Neural cell (in vitro differentiated cells): Measurements from ENCODE around the gene PAN2. TPM values are rescaled to one million over a fixed set of nuclear protein-coding genes. Genes with fewer than 3 reads are reported as not detected.

Source experiments
- H2AFZ ChIP-seq: fragments of 200-600, 300-800 bp; sonication (generic), shearing (Covaris generic); 2 replicates; pipeline ENCODE4 v1.6.0; 2014; ENCODE audit warnings: low read depth, mild to moderate bottlenecking, antibody characterized with exemption, low read length, moderate library complexity
- H3F3A ChIP-seq: fragments of 200-600 bp; shearing (Covaris generic); 2 replicates; pipeline ENCODE4 v1.6.1; 2016; ENCODE audit warnings: mild to moderate bottlenecking, moderate library complexity, mixed read lengths, antibody characterized with exemption, low read length; ENCODE audit not compliant: insufficient read depth, poor library complexity, severe bottlenecking
- H3K27ac ChIP-seq: fragments of 200-600, 300-800 bp; sonication (generic), shearing (Covaris generic); 2 replicates; pipeline ENCODE4 v1.5.1; 2014; ENCODE audit warnings: mild to moderate bottlenecking, low read length, moderate library complexity
- H3K27me3 ChIP-seq: fragments of 300-800, 200-600 bp; sonication (generic), shearing (Covaris generic); 2 replicates; pipeline ENCODE4 v1.6.0; 2014; ENCODE audit warnings: mild to moderate bottlenecking, low read depth, low read length, moderate library complexity; ENCODE audit not compliant: insufficient read depth
- H3K36me3 ChIP-seq: fragments of 300-800, 200-600 bp; sonication (generic), shearing (Covaris generic); 2 replicates; pipeline ENCODE4 v1.5.1; 2014; ENCODE audit warnings: mild to moderate bottlenecking, antibody characterized with exemption, low read length, moderate library complexity; ENCODE audit not compliant: insufficient read depth
- H3K4me2 ChIP-seq: fragments of 300-800, 200-600 bp; sonication (generic), shearing (Covaris generic); 2 replicates; pipeline ENCODE4 v1.6.0; 2014; ENCODE audit warnings: mild to moderate bottlenecking, low read length
- H3K4me3 ChIP-seq: fragments of 300-800, 200-600 bp; sonication (generic), shearing (Covaris generic); 2 replicates; pipeline ENCODE4 v1.5.1; 2014; ENCODE audit warnings: mild to moderate bottlenecking, low read length, moderate library complexity
- H3K79me2 ChIP-seq: fragments of 200-600 bp; shearing (Covaris generic); replicated peaks from 2 replicates; pipeline ENCODE4 v1.6.0; 2014; ENCODE audit warnings: mild to moderate bottlenecking, low read length, moderate library complexity; ENCODE audit not compliant: insufficient read depth
- H3K9ac ChIP-seq: fragments of 300-800, 200-600 bp; sonication (generic), shearing (Covaris generic); 2 replicates; pipeline ENCODE4 v1.6.1; 2016; ENCODE audit warnings: mild to moderate bottlenecking, low read length, mixed read lengths
- H3K9me2 ChIP-seq: fragments of 200-600 bp; shearing (Covaris generic); 2 replicates; pipeline ENCODE4 v1.6.1; 2016; ENCODE audit warnings: mild to moderate bottlenecking, low read length, mixed read lengths; ENCODE audit not compliant: insufficient read depth
- H3K9me3 ChIP-seq: fragments of 200-600, 300-800 bp; sonication (generic), shearing (Covaris generic); 2 replicates; pipeline ENCODE4 v1.6.1; 2016; ENCODE audit warnings: mild to moderate bottlenecking, mixed run types, low read length, moderate library complexity, mixed read lengths
- H4K20me1 ChIP-seq: fragments of 200-600 bp; shearing (Covaris generic); 2 replicates; pipeline ENCODE4 v1.6.1; 2016; ENCODE audit warnings: mild to moderate bottlenecking, mixed run types; ENCODE audit not compliant: insufficient read depth
- EP300 ChIP-seq: fragments of 450-650 bp; conservative IDR thresholded peaks from 2 replicates; pipeline ENCODE4 v1.6.1; 2014; ENCODE audit warnings: antibody characterized with exemption, mild to moderate bottlenecking, moderate library complexity; ENCODE audit not compliant: poor library complexity, severe bottlenecking
- EZH2 ChIP-seq: fragments of 200-600, 300-800 bp; shearing (Covaris generic), sonication (generic); IDR thresholded peaks from 2 replicates; pipeline ENCODE4 v1.6.1; 2014; ENCODE audit warnings: antibody characterized with exemption, low read length, borderline replicate concordance, mild to moderate bottlenecking; ENCODE audit not compliant: insufficient read depth, poor library complexity, severe bottlenecking
- MXI1 ChIP-seq: fragments of 450-650 bp; conservative IDR thresholded peaks from 2 replicates; pipeline ENCODE4 v1.6.1; 2014; ENCODE audit warnings: antibody characterized with exemption, mild to moderate bottlenecking; ENCODE audit not compliant: poor library complexity, severe bottlenecking
- POLR2AphosphoS5 ChIP-seq: IDR thresholded peaks from 2 replicates; pipeline ENCODE4 v1.6.1; 2012
- RAD21 ChIP-seq: fragments of 450-650 bp; conservative IDR thresholded peaks from 2 replicates; pipeline ENCODE4 v1.6.1; 2014; ENCODE audit warnings: antibody characterized with exemption, mild to moderate bottlenecking, moderate library complexity
- SMC3 ChIP-seq: fragments of 450-650 bp; conservative IDR thresholded peaks from 2 replicates; pipeline ENCODE4 v1.6.1; 2014; ENCODE audit warnings: antibody characterized with exemption, mild to moderate bottlenecking, moderate library complexity; ENCODE audit not compliant: poor library complexity
- TAF1 ChIP-seq: IDR thresholded peaks from 2 replicates; pipeline ENCODE4 v1.6.1; 2012; ENCODE audit warnings: low read depth
- polyA plus RNA-seq: library from polyadenylated mRNA; depleted of rRNA; stranded (reverse); fragments of >200 nt; gene quantifications from 2 replicates; pipeline ENCODE4 v1.2.3, GENCODE V29; 2014
- TF ChIP-seq, protein P1 (sequence below): fragments of 450-650 bp; IDR thresholded peaks from 2 replicates; pipeline ENCODE4 v1.5.1; 2014; ENCODE audit warnings: antibody characterized with exemption, mild to moderate bottlenecking, moderate library complexity; ENCODE audit not compliant: poor library complexity, severe bottlenecking
- TF ChIP-seq, protein P2 (sequence below): IDR thresholded peaks from 2 replicates; pipeline ENCODE4 v1.6.1; 2012; ENCODE audit warnings: borderline replicate concordance

The PAN2 gene
- polyA plus RNA-seq, 1 donor from 2014 or later: 63.0 TPM

DNA sequence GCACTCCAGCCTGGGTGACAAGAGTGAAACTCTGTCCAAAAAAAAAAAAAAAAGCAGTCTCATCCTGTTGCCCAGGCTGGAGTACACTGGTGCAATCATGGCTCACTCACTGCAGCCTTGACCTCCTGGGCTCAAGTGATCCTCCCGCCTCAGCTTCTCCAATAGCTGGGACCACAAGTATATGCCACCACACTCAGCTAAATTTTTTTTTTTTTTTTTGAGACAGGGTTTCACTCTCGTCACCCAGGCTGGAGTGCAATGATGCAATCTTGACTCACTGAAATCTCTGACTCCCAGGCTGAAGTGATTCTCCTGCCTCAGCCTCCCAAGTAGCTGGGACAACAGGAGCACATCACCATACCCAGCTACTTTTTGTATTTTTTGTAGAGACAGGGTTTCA is 12.8 kb downstream of the PAN2 start:
- Histone ChIP-seq H3K27me3 (no peaks in the 10 kb centered on the region), H2AFZ (no peak overlapping the region), H4K20me1 (no peaks in the 10 kb centered on the region), H3K27ac (no peak overlapping the region), H3K9me2 (no peaks in the 10 kb centered on the region), H3K4me3 (no peak overlapping the region), H3K4me2 (no peak overlapping the region), H3F3A (no peaks in the 10 kb centered on the region), H3K9me3 (no peaks in the 10 kb centered on the region), H3K79me2 (no peaks in the 10 kb centered on the region), H3K9ac (no peak overlapping the region), H3K36me3 (no peaks in the 10 kb centered on the region)
- TF ChIP-seq, protein P1, sequence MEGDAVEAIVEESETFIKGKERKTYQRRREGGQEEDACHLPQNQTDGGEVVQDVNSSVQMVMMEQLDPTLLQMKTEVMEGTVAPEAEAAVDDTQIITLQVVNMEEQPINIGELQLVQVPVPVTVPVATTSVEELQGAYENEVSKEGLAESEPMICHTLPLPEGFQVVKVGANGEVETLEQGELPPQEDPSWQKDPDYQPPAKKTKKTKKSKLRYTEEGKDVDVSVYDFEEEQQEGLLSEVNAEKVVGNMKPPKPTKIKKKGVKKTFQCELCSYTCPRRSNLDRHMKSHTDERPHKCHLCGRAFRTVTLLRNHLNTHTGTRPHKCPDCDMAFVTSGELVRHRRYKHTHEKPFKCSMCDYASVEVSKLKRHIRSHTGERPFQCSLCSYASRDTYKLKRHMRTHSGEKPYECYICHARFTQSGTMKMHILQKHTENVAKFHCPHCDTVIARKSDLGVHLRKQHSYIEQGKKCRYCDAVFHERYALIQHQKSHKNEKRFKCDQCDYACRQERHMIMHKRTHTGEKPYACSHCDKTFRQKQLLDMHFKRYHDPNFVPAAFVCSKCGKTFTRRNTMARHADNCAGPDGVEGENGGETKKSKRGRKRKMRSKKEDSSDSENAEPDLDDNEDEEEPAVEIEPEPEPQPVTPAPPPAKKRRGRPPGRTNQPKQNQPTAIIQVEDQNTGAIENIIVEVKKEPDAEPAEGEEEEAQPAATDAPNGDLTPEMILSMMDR: no peak
- no peak for TF ChIP-seq TAF1
- no peak for TF ChIP-seq EP300
- TF ChIP-seq, protein P2, sequence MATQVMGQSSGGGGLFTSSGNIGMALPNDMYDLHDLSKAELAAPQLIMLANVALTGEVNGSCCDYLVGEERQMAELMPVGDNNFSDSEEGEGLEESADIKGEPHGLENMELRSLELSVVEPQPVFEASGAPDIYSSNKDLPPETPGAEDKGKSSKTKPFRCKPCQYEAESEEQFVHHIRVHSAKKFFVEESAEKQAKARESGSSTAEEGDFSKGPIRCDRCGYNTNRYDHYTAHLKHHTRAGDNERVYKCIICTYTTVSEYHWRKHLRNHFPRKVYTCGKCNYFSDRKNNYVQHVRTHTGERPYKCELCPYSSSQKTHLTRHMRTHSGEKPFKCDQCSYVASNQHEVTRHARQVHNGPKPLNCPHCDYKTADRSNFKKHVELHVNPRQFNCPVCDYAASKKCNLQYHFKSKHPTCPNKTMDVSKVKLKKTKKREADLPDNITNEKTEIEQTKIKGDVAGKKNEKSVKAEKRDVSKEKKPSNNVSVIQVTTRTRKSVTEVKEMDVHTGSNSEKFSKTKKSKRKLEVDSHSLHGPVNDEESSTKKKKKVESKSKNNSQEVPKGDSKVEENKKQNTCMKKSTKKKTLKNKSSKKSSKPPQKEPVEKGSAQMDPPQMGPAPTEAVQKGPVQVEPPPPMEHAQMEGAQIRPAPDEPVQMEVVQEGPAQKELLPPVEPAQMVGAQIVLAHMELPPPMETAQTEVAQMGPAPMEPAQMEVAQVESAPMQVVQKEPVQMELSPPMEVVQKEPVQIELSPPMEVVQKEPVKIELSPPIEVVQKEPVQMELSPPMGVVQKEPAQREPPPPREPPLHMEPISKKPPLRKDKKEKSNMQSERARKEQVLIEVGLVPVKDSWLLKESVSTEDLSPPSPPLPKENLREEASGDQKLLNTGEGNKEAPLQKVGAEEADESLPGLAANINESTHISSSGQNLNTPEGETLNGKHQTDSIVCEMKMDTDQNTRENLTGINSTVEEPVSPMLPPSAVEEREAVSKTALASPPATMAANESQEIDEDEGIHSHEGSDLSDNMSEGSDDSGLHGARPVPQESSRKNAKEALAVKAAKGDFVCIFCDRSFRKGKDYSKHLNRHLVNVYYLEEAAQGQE: no peak
- TF ChIP-seq POLR2AphosphoS5: no peak
- no peak for TF ChIP-seq SMC3
- TF ChIP-seq MXI1: no peak
- TF ChIP-seq RAD21: no peak

DNA sequence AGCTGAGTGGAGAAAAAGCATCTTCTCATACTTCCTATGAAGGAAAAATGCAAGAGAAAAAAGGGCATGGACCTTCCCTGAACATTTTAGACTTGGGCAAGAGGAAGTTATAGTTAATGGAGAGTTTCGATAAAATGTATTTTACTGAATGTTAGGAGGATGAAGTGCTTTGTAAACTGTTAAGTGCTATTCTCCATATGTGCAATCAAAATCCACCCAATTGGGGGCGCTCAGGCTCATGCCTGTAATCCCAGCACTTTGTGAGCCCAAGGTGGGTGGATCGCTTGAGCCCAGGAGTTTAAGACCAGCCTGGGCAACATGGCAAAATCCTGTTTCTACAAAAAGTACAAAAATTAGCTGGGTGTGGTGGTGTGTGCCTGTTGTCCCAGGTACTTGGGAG is 16.1 kb downstream of the PAN2 start:
- Histone ChIP-seq H3K4me2 (no peak overlapping the region), H3K9me2 (no peaks in the 10 kb centered on the region), H3K79me2 (peaks cover 10% of the 10 kb centered on the region), H3K27me3 (no peaks in the 10 kb centered on the region), H3K27ac (no peak overlapping the region), H3F3A (no peaks in the 10 kb centered on the region), H4K20me1 (no peaks in the 10 kb centered on the region), H3K4me3 (no peak overlapping the region), H3K36me3 (no peaks in the 10 kb centered on the region), H3K9me3 (no peaks in the 10 kb centered on the region), H2AFZ (no peak overlapping the region), H3K9ac (no peak overlapping the region)
- TF ChIP-seq TAF1 (no peak), EZH2 (no peak), POLR2AphosphoS5 (no peak), SMC3 (no peak)
- TF ChIP-seq, protein P2: no peak
- TF ChIP-seq, protein P1: no peak
